Amygdala (tissue), 56 donors: ENCODE data around the gene ARF6.
"Not testable (repeated sequence)": the region's sequence is repeated elsewhere in the genome, so short reads cannot be mapped to it uniquely, and the experiment has no call there.

ENCODE experiments used
- DNase-seq, 56 donors: peaks; one replicate each; lab custom pipeline; 2025; lab: John Stamatoyannopoulos, UW

The ARF6 gene

DNA sequence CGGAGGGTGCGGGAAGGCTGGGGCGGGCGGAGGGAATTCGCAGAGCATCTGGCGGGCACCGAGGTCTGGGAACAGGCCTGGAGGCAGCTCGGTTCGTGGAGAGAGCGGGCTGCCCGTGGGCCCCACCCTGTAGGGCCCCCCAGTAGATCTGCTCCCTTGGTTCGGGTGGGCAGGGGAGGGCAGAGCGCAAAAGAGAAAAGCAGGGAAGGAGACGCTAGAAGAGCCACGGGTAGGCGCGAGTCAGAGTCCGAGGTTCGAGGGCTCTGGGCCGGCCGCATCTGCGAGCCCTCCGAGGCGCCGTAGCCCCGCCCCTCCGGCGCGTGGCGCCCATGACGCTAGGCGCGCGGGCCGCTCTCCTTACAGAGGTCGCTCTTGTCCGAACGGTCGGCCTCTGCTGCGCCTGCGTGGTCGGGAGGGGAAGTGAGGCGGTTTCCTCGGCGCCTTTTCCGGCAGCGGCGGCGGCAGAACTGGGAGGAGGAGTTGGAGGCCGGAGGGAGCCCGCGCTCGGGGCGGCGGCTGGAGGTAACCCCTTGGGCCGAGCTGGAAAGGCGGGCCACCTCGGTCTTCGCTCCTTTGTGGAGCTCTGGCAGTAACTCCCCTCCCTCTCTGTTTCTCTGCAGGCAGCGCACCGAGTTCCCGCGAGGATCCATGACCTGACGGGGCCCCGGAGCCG, at the start of gene ARF6:
Gene ARF6 (plus strand): TSS at position 447 of the 673 bp plus-strand sequence. CDS start 655 bp downstream, outside the sequence.
- peak; percentile 49 to 98 (median 94) for DNase-seq

GRCh38 chr14:49849213-49849847, 43.6 kb upstream of the ARF6 start:
- DNase-seq = no peak

DNA sequence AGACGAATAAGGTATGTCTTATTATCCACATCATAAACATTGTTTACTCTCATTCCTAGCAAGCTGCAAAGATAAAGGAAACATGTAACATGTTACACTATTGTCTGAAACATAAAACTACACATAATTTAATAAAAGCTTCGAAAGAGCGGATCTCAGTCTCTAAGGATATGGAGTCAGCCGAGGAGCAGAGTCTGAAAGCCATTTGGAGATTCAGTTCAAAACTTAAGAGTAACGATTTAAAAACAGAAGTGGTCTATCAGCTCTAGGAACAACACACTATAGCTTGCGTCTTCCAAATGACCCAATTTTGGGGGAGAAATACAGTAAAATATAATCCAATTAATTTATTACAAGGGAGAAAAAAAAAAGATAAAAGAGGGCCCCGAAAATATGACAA, 41.1 kb upstream of the ARF6 start:
- no peak for DNase-seq

DNA sequence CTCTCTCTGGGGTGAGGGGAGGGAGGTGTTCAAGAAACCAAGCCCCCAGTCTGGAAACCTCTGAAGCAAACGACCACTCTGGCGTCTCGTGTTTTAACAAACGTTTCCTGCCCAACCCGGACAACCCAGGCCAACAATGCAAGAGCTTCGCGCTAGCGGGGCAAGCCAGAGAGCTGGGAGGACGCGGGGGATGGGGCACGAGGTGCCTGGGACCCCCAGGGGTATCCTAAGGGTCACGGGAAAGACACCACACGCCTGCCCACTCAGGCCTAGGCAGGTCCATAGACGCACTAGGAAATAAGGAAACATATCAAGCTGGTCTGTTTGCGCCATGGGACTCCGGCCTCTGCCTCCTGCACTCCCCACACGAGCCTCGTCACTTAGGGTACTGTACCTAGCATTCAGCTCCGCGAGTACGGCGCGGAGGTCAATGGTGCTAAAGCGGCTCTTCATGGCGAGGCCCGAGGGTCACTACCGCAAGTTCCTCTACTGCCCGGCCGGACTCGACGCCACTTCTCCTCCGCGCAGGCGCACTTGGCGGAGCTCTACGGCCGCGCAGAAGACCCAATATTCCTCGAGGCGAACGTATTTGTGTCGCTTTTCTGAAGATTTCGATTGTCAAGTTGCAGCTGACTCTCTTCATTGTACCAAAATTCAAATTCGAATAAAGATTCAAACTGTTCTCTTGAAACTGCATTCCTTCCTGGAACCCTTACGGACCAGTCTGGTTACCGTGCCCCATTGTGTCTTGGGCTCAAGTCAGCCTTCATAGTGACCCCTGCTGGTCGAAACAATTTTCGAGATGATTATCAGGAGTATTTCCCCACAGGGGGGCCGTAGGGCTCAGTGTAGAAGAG, 40.4 kb upstream of the ARF6 start, which contains the start of gene NEMF:
Gene NEMF (minus strand): TSS at position 488 of the 857 bp plus-strand sequence. CDS start 35 bp downstream, at position 453.
- DNase-seq = peak; percentile 38 to 97 (median 82)

GRCh38 chr14:49853158-49853477, 39.8 kb upstream of the ARF6 start:
- DNase-seq = no peak

DNA sequence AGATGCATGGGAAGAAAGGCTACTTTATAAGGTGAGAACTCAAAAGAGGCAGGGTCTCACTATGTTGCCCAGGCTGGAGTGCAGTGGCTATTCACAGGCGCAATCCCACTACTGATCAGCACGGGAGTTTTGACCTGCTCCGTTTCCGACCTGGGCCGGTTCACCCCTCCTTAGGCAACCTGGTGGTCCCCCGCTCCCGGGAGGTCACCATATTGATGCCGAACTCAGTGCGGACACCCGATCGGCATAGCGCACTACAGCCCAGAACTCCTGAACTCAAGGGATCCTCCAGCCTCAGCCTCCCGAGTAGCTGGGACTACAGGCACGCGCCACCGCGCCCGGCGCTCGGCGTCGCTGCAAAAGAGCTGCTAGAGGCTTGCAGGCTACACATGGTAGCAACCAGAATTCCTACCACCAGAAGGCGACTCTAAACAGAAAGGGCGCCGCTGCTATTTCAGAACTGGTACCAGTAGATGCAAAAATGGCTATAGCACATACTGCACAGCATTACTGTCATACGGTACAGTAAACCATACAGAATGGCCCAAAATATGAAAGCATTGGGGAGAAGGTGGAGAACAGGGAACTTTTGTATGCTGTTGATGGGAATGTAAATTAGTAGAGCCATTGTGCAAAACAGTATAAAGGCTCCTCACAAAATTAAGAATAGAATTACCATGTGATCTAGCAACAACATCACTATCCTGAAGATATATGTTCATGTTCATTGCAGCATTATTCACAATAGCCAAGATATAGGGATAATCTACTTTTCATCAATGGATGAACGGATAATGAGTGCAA, 39.1 kb upstream of the ARF6 start:
- DNase-seq = peak in 50 of 56 donors; percentile 1 to 78 (median 29)

GRCh38 chr14:49857427-49858003, 35.4 kb upstream of the ARF6 start:
- no peak for DNase-seq

- no peak for DNase-seq
Measured at GRCh38 chr14:49858383-49858782, 34.5 kb upstream of the ARF6 start.

DNA sequence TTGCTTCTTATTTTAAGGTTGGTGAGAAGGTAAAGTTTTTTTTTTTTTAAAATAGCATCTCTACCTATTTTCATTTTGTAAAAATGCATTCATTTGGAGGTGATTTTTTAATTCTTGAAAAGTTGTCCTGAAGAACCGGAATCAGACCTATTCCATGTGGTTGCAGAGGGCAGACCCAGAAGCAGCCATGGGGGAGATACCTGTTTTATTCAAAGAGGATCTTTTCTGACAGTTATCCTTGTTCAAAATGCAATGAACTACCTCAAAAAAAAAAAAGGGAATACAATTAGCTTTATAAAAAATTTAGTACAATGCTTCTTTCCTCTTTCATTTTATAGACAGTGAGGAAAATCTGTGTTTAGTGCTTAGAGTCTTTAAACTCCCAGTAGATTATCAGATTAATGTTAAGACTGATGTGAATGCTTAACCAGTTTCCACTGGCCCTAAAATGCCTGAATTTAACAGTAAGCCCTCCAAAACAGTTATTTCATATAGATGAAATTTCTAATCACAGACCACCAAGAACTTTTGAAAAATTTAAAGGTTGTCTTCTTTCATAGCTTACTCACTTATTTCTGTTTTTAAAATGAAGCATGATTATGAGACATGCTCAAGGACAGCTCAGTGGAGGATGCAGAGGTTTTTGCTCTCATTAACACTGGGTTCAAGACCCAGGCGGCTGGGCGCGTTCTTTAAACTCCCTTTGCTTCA, 31.7 kb upstream of the ARF6 start:
- DNase-seq = no peak

- peak in 36 of 56 donors; percentile 4 to 81 (median 46) for DNase-seq
Measured at GRCh38 chr14:49861699-49862088, 31.2 kb upstream of the ARF6 start.

- peak in 53 of 56 donors; percentile 15 to 92 (median 72) for DNase-seq
Measured at GRCh38 chr14:49862089-49862673, 30.7 kb upstream of the ARF6 start.

DNA sequence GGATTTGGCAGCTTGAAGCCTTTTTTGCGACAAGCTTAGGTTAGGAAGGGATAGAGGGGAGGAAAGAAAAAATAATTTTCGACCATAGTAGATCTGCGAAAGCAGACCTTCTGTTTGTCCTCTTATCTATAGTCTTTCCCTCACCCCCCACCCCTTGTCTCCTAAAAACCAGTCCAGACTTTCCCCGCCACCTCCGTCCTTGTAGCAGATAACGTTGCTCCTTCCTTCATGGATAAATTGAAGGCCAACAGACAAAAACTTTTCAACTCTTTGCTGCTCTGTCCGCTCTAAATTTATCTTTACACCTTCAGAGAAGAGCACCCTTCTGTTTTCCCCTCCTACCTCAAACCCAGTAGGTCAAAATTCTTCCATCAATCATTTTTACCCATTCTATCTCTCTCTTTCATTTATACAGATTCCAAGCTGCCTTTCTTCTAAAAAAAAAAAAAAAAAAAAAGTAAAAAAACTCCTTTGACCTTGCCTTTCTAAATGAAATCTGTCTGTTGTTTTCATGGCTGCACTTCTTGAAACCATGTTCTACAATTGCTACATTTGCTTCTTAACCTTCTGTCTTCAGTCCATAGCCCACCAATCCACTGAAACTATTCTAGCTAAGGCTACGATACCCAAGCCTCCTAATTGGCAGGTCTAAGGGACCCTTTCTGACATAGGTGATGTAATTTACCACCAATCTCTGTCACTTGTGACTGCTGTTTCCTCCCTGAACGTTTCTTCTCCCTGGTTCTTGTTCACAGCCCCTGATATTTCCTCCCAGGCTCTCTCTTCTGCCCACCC, 29.2 kb upstream of the ARF6 start:
- no peak for DNase-seq

GRCh38 chr14:49865431-49865859, 27.4 kb upstream of the ARF6 start:
- peak in 37 of 56 donors; percentile 1 to 73 (median 16) for DNase-seq

- DNase-seq = peak; percentile 25 to 98 (median 88)
Measured at GRCh38 chr14:49867831-49868719, 24.8 kb upstream of the ARF6 start.

- no peak for DNase-seq
Measured at GRCh38 chr14:49868720-49869114, 24.2 kb upstream of the ARF6 start.

DNA sequence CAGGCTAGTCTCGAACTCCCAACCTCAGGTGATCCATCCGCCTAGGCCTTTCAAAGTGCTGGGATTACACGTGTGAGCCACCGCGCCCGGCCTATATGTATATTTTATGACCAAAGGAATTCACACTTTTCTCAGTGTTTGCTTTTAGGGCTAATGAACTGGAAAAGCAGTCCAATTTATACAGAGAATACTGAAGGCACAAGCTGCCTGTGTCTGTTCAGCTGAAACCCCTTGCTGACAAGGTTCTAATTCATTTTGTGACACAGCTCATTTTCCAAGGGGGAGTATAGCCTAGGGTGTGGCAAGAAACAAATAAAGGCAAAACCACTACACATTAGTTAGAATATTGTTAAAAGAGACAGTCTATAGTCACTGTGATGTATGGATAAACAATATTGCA, 22.0 kb upstream of the ARF6 start:
- no peak for DNase-seq

DNA sequence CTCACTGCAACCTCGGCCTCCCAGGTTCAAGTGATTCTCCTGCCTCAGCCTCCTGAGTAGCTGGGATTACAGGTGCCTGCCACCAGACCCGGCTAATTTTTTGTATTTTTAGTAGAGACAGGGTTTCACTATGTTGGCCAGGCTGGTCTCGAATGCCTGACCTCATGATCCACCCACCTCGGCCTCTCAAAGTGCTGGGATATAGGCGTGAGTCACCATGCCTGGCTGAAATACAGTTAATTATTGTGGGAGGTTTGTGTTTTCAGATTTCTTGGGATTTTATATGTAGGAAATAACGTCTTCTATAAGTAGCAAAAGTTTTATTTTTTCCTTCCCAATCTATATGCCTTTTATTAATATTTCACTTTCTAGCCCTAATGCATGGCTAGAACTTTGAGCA, 19.3 kb upstream of the ARF6 start:
- not testable (repeated sequence) for DNase-seq
